HG02610 (cell line): Measurements from ENCODE around the gene CCDC34.
A peak's percentile ranks its signal among the peaks of the same experiment; 100 is the strongest.
"Not testable (repeated sequence)": the region's sequence is repeated elsewhere in the genome, so short reads cannot be mapped to it uniquely, and the experiment has no call there.

ENCODE experiments used
- ATAC-seq: cut with Tn5 transposase; IDR thresholded peaks from one replicate; pipeline ENCODE4 v1.9.1; 2021; ENCODE audit warnings: mild to moderate bottlenecking, moderate library complexity; ENCODE audit not compliant: unreplicated experiment

Gene CCDC34

DNA sequence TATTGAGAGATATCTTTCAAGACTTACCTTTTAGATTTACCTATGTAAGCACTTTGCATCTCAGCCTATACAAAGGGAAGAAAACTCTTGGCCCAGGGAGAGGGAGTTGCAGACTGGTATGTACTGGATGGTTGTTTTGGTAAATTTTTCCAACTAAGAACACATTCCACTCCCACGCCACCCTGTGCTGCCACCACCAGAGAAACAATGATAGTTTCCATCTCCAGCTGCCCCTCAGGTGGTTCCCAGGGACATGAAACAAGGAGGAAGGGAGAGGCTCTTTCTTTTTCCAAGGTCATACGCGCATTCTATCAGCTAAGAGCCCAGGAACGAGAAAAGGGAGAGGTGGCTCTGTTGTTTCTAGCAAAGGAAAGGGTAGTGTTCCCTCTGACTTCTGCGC lies 34.4 kb downstream of the CCDC34 start:
- ATAC-seq: no peak

DNA sequence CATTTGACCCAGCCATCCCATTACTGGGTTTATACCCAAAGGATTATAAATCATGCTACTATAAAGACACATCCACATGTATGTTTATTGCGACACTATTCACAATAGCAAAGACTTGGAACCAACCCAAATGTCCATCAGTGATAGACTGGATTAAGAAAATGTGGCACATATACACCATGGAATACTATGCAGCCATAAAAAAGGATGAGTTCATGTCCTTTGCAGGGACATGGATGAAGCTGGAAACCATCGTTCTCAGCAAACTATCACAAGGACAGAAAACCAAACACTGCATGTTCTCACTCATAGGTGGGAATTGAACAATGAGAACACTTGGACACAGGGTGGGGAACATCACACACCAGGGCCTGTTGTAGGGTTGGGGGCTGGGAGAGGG lies 36.0 kb downstream of the CCDC34 start:
- ATAC-seq: not testable (repeated sequence)

DNA sequence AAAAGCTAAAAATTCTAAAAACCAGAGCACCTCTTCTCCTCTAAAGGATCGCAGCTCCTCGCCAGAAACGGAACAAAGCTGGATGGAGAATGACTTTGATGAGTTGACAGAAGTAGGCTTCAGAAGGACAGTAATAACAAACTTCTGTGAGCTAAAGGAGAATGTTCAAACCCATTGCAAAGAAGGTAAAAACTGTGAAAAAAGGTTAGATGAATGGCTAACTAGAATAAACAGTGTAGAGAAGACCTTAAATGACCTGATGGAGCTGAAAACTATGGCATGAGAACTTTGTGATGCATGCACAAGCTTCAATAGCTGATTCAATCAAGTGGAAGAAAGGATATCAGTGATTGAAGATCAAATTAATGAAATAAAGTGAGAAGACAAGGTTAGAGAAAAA lies 40.8 kb downstream of the CCDC34 start:
- ATAC-seq: not testable (repeated sequence)

DNA sequence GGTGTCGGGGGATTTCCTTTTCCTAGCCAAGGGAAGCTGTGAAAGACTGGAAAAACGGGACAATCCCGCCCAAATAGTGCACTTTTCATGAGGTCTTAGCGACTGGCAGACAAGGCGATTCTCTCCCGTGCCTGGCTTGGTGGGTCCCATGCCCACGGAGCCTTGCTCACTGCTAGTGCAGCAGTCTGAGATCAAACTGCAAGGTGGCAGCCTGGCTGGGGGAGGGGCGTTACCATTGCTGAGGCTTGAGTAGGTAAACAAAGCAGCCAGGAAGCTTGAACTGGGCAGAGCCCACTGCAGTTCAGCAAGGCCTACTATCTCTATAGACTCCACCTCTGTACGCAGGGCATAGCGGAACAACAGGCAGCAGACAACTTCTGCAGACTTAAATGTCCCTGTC lies 41.7 kb downstream of the CCDC34 start:
- not testable (repeated sequence) for ATAC-seq

DNA sequence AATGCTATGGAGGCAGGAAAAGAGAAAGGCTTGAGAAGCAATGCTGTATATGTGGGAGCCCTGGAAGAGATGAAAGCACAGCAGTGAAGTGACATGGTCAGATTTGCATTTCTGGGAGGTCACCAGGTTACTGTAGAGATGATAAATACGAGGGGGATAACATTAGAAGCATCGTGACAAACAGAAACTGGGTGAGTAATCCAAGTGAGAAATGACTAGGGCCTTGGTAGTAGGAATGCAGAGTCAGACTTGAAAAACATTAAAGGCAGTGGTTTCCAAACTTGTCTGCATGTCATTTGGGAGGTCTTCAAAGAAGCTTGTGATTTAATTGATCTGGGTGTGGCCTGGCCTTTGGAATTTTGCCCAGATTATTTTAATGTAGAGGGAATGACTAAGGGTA lies 43.9 kb downstream of the CCDC34 start:
- peak; percentile 100 for ATAC-seq

DNA sequence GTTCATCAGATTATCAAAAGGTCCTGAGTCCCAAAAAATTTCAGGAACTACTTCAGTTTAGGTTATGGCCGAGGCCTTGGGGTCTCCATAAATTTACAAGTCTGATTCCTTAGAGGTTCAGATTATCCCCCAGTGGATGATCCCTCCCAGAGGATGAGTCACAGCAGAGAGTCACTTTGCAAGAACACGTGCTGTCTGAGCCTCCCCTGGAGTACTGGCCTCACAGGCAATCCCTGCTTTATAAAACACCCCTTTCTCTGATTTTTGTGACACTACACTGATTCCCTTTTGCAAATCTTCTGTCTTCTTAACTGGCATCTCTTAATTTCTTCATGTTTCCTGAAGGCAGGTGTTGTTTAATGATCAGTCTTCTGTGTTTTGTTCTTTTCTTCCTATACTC lies 45.3 kb downstream of the CCDC34 start:
- ATAC-seq: no peak

DNA sequence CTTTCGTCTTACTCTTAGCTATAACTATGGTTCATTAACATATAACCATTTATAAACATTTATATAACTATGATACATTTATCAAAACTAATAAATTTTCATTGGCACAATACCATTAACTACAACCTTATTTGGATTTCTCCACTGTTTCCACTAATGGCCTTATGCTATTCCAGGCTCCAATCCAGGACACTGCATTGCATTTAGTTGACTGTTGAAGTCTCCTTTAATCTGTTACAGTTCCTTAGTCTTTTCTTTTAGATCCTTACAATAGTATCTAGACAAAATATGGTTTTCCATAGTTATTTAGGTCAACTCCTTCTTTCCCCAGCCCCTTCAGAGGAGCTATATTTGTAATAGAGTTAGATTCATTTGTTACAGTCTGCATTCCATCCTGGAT lies 47.2 kb downstream of the CCDC34 start:
- ATAC-seq: no peak

DNA sequence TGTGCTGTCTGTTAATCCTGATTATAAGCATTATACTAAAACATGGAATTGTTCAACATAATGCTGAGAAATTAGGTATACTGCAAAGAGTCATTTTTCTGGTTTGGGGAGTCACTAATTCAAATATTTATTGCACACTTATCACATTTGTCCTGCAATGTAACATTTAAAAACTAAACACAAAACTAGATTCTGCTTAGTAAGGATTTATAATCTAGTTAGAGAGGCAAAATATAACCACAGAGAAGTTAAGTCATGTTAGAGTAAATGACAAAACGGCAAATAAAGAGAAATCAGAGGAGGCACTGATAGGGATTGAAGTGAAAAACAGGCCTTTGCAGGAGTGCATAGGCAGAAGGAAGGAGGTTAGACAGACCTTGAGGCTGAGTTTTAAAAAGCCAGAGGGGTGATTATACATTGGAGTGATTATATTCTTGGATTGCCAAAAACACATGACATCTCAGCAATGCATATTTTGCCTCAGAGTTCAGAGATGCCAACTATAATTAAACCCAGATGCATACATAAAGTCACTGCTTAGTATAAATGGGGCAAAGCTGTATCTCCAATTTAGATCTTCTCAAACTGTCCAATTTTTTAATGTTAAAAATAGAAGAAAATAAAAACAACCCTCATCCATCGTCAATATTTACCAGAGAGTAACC lies 49.7 kb downstream of the CCDC34 start:
- ATAC-seq: no peak

DNA sequence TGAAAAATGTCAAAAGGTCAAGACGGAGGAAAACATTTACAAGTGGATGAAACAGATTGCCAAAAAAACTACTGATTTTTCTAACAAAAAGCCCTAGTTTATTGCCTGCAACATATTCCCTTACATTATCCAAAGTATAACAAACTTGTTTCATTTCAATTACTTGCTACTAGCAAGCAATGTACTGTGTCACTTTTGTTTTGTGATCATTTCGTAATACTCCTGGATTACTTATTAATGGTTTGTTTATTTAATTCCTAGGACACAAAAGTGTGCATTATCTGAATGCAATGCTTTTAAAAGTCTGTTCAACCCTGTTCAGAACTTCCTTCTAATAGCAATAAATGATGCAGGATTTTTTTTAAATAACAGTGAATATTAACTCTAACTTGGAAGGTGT lies 50.9 kb downstream of the CCDC34 start:
- no peak for ATAC-seq

DNA sequence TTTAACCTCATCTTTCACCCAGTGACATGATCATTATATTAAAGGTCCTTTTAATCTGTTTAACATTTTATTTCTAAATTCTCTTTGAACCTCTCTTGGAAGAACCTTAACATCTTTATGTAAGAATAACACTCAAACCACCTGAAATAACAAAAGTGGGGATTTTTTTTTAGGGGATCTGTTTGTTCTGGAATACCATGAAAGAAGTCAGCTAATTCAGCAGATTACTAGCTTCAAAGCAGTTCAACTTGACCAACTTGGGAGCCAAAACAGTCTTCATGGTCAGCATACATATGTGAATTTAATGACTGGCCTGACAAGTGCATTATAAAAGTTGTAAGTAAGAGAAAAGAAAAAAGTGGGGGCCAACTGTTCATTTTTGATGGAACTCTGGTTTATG lies 52.3 kb downstream of the CCDC34 start:
- ATAC-seq: no peak

DNA sequence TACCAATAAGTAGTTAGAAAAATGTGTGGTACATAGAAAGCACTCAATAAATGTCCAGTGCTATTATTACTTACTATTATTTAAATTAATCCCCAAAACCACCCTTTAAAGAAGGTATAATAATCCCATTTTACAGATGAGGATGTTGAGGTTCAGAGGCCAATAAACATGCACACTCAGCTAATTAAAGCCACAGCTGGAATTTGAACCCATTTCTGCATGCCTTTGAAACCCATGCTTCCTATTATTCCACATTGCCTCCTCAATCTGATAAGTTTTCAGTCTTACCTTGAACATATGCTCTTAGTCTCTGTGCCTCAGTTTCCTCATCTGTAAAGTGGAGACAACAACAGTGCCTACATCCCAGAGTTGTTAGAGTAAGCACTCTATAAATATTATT lies 52.8 kb downstream of the CCDC34 start:
- ATAC-seq: no peak

DNA sequence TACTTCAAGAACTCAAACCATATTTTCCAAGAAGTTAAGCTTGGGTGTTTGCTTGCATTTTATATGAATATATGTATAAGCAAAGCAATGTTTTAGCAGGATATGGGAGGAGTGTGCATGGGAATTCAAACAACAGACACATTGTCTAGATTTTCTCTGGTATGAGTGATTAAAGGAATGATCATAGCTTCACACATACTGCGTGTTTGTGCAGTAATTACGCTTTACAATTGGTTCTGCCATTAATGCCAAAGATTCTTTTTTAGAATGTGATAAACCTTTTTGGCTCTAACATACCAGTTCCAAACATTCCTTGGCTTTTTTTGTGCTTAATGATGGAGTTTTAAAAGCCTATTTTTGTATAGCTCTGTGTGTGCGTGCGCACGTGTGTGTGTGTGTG lies 54.0 kb downstream of the CCDC34 start:
- no peak for ATAC-seq

DNA sequence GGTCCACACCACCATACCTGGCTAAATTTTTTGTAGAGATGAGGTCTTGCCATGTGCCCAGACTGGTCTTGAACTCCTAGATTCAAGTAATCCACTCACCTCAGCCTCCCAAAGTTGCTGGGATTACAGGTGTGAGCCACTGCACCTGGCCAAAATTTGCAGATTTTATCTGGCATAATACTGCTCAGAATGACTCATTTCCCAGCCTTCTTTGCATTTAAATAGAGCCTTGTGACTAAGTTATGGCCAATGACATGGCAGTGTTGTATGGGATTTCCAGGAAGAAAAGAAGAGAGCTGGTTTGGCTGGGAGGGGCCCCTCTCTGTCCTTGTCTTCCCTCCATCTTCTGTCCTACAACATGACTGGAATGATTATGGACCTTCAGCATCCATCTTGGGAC lies 55.8 kb downstream of the CCDC34 start:
- ATAC-seq: no peak

DNA sequence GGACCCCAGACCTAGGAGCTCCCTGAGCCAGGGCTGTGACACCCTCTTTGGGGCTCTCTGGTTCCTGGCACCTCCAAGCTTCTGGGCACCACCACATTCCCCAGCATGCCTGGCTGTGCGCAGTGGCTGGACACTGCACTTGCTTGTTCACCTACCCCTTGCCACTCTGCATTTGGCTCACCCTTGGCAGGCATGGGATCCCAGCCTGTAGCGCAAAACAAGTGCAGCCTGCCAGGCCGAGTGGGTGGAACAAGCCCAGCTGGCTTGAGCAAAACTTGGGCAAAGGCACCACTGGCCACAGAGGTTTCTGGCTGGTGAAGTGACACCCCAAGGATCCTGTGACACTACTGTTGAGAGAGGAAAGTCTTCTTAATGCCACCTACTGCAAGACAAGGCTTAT lies 57.3 kb downstream of the CCDC34 start:
- ATAC-seq: no peak

DNA sequence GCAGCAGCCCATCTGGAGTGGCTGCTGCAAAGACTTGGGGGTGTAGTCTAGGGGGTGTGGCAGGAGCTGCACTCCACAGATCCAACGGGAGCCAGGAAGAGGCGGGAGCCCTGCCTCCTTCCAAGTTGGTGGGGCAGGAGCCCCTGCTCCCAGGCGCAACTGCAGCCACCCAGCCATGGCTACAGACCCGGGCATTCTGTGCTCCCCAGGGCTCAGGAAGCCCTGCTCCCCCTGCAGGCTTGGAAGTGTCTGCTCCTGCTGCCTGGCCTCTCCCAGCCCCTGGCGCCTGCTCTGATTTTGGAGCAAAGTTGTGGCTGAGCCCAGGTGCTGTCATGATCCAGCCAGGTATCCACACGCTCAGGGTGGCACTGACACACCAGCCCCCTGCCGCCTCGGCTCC lies 58.5 kb downstream of the CCDC34 start:
- no peak for ATAC-seq

DNA sequence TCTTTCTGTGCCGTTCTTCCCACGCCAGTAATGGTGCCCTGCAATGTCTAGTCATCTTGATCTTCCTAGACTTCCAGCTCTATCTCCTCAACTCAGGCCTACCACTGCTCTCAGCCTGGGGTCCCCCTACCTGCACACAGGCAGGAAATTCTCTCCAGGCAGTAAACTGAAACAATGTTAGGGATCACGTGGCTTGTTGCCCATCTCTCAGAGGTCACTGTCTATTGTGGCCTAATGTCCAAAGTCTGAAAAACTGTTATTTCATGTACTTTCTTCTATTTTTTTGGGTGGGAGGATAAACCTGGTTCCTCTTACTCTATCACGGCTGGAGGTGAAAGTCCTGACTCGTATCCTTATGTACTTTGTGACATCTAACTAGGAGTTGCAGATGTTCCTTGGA lies 59.1 kb downstream of the CCDC34 start:
- no peak for ATAC-seq

DNA sequence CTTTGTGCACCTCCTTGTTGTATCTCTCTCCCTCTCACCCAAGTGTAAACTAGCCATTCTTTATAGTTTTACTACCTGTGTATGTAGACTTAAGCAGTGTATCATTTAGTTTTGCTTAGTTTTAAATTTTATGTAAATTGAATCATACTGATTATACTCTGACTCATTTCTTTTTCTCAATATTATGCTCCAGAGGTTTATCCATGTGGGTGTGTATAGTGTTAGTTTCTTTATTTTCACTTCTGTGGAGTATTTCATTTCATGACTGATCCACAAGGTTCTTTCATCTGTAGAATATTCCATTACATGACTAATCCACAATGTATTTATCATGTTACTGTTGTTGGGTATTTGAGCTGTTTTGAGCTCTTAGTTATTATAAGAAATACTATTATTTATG lies 62.0 kb downstream of the CCDC34 start:
- ATAC-seq: no peak

DNA sequence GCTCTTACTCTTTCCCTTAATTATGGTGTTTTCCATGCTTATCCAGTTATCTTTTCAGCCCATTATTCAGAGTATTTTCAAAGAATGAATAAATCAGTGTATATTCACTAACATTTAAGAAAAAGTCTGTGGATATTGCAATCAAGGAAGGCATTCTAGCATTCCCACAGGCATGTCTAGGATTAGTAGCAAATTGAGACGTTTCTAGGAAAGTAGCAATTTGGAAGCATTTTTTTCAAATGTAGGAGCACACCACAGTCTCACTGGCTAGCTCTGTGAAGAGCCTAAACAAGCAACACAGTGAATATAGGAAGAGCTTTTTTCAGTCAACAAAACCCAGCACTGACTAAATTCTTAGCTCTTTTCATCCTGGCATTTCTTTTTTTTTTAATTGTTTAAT lies 65.4 kb downstream of the CCDC34 start:
- ATAC-seq: no peak

DNA sequence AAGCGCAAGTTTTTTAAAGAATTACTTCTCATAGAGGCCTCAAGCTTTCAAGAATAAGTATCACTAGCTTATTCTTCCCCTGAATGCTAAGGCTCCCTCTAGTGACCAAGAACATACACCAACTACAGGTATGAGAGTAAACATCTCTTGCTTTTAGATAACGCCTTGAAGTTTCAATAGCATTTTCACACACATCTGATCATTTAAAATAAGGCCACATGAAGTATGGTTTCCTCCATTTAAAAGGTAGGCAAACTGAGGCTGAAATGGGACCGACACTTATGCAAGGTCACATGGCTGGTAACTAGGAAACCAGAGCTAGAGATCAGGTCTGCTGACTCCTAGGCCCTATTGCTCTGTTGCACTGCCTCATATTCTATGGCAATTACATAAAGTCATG lies 66.5 kb downstream of the CCDC34 start:
- no peak for ATAC-seq

DNA sequence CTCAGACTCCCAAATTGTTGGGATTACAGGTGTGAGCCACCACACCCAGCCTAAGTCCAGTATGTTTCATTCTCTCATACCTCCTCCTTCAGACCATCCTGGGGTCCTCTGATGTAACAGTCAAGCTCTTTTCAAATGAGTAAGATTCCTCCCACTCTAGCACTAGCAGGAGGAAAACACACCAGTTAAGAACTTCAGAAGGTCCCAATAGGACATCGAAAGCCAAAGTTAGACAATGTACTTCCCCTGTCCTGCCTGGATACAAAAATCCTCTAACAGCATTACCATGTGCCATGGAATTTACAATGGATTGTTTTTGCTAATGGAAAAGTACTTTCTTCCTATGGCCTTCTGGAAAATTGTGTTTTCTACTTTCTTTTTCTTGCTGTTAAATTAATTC lies 67.1 kb downstream of the CCDC34 start:
- ATAC-seq: no peak

DNA sequence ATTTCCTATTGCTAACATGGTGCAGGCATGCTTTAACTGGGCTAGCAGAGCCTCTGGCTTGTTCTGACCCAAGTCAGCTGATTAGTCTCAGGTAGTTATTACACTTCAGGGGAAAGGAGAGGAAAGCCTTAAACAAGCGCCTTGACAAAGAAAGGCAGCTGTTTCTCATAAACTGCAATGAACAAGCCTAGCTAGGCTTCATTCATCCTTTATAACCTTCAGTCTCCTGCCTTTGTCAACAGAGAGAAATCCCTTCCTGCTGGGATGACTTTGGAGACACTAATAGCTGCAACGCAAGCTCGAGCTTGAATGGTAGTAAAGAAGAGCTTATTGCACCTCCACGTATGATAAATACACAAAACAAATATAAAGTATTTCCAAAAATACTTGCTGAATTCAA lies 68.4 kb downstream of the CCDC34 start:
- no peak for ATAC-seq

DNA sequence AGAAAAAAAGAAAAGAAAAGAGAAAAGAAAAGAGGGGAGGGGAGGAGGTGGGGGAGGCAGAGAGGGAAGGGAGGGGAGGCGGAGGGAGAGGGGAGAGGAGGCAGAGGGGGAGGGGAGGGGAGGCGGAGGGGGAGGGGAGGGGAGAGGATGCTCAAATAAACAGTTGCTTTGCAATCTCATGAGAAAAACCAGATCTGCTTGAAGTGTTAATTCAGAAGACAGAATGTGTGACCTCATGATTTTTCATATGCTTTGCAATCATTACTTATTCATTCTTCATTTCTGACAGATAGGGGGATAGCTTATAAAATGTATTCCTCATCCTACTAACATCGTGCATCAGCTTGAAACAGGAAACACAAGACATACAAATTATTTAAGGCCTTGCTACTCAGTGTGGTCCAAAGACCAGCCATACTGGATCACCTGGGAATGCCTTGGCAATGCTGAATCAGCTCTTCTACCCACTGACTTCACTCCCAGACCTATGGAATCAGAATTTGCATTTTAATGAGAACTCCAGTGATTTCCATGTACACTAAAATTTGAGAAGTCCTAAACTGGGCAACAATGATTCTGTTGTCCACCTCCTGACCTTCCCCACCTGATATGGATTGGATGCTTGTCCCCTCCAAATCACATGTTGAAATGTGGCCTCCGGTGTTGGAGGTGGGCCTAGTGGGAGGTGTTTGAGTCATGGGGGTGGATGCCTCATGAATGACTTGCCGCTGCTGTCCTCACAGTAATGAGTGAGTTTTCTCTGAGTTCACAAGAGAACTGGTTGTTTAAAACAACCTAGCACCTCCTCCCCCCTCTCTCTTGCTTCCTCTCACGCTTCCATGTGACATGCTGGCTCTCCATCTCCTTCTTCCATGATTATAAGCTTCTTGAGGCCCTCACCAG lies 69.2 kb downstream of the CCDC34 start:
- ATAC-seq: no peak

DNA sequence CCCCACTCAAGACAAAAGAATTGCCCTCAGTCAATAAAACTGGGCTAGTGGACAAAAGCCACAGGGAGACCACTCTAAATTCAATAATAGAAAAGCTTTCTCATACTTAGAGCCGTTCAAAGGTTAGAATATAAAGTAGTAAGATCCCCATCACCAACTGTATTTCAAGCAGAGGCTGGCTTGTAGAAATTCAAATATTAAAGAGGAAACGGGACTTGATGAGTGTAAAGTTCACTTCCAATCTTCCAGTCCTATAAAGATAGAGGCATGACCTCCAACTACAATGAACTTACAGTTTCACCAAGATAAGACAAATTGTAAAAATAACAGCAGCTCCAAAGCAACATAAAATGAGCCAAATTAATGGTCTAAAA lies 70.4 kb downstream of the CCDC34 start:
- no peak for ATAC-seq
